Activated CD4-positive, alpha-beta T cell treated with anti-CD3 and anti-CD28 coated beads, Interleukin-10, Interleukin-2, amounts not matched to agents 100 ng/mL and 50 ng/mL, durations not matched to agents 16 hours and 8 hours (primary cell): ENCODE measurements around the gene GGTLC2.
"Not testable (repeated sequence)": the region's sequence is repeated elsewhere in the genome, so short reads cannot be mapped to it uniquely, and the experiment has no call there.

Experiments used
- DNase-seq: peaks from one replicate; pipeline ENCODE4 v3.0.0-alpha.2; 2020

Gene GGTLC2

GRCh38 chr22:22644314-22644713, at the start of gene GGTLC2:
Gene GGTLC2 (plus strand): TSS chr22:22644614. CDS start chr22:22646346, 1,732 bp downstream.
- DNase-seq: not testable (repeated sequence)

GRCh38 chr22:22595001-22595835, 49.2 kb upstream of the GGTLC2 start:
- no peak for DNase-seq

GRCh38 chr22:22598144-22598543, 46.3 kb upstream of the GGTLC2 start:
- DNase-seq: no peak

GRCh38 chr22:22599248-22599647, 45.2 kb upstream of the GGTLC2 start:
- DNase-seq: no peak

GRCh38 chr22:22600531-22601261, 43.7 kb upstream of the GGTLC2 start:
- DNase-seq: no peak

GRCh38 chr22:22603470-22603947, 40.9 kb upstream of the GGTLC2 start:
- no peak for DNase-seq

- DNase-seq: no peak
Measured at GRCh38 chr22:22604326-22605073, 39.9 kb upstream of the GGTLC2 start.

GRCh38 chr22:22605074-22605404, 39.4 kb upstream of the GGTLC2 start:
- no peak for DNase-seq

GRCh38 chr22:22608022-22608421, 36.4 kb upstream of the GGTLC2 start:
- DNase-seq: not testable (repeated sequence)

- no peak for DNase-seq
Measured at GRCh38 chr22:22609291-22609690, 35.1 kb upstream of the GGTLC2 start.

GRCh38 chr22:22612516-22612915, 31.9 kb upstream of the GGTLC2 start:
- DNase-seq: no peak

GRCh38 chr22:22614065-22614464, 30.3 kb upstream of the GGTLC2 start:
- no peak for DNase-seq

GRCh38 chr22:22616636-22617035, 27.8 kb upstream of the GGTLC2 start:
- DNase-seq: peak; percentile 52

- no peak for DNase-seq
Measured at GRCh38 chr22:22618448-22618847, 26.0 kb upstream of the GGTLC2 start.

- no peak for DNase-seq
Measured at GRCh38 chr22:22618923-22619322, 25.5 kb upstream of the GGTLC2 start.

GRCh38 chr22:22619765-22620414, 24.5 kb upstream of the GGTLC2 start:
- no peak for DNase-seq

- not testable (repeated sequence) for DNase-seq
Measured at GRCh38 chr22:22628546-22629495, 15.6 kb upstream of the GGTLC2 start.

- not testable (repeated sequence) for DNase-seq
Measured at GRCh38 chr22:22631223-22631652, 13.2 kb upstream of the GGTLC2 start.

GRCh38 chr22:22632226-22632625, 12.2 kb upstream of the GGTLC2 start:
- DNase-seq: not testable (repeated sequence)

GRCh38 chr22:22633533-22633932, 10.9 kb upstream of the GGTLC2 start:
- not testable (repeated sequence) for DNase-seq

- not testable (repeated sequence) for DNase-seq
Measured at GRCh38 chr22:22636260-22636659, 8.2 kb upstream of the GGTLC2 start.
